ENCODE measurements around the gene HLTF. TPM values are rescaled to one million over a fixed set of nuclear protein-coding genes. Genes with fewer than 3 reads are reported as not detected.
A peak's percentile ranks its signal among the peaks of the same experiment; 100 is the strongest.

Gene HLTF
- total RNA-seq, 4 donors from 2014 or later: 18.3 to 28.2 (median 23.0) TPM

- Histone ChIP-seq H3K4me3 (no peak overlapping the region), H3K27ac (peak overlapping the region in 1 of 4 donors; percentile 38), H3K4me1 (peaks cover 3 to 49% (median 6%) of the 10 kb centered on the region in 3 donors), H3K9me3 (no peaks in the 10 kb centered on the region), H3K36me3 (peaks cover 0 to 80% of the 10 kb centered on the region in 2 donors), H3K27me3 (no peaks in the 10 kb centered on the region)
- 38 to 51% methylated on average over 3 to 4 of the region's 4 CpGs for WGBS, 2 donors (ENCODE audit: low coverage in 1 of 2)
- TF ChIP-seq POLR2AphosphoS5 (IDR thresholded peaks at IDR 0.05): peak; percentile 42
- no peak for TF ChIP-seq POLR2A (IDR thresholded peaks at IDR 0.05)
- ATAC-seq: no peak
These were observed 81.7 kb downstream of the HLTF start for GRCh38 chr3:149004622-149005021.

DNA sequence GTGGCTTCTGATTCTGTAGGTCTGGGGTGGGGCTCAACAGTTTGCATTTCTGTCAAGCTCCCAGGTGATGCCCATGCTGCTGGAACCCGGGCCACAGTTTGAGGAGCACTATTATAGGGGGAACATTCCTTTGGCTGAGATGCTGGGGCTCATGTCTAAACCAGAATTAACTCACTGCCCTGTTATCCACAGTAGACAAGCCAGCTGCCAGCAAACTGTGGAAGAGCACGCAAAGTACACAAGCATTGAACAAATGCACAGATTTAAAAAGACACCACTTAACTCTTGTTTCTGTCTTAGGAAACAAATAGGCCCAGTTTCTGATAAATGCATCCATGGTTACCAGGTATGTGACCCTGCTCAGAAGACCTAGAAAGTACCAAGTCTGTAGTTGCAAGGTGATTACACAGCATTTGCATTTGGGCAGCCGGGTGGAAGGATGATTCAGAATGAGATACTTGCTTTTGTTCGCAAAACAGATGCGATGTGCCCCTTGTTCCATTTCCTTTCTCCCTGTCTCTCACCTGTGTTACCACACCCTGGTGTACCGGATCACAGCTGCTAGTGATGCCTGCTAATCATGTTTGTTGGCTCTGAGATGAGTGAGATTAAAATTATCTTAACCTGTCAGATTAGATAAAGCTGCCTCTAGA lies 82.6 kb downstream of the HLTF start:
- Histone ChIP-seq H3K27ac (no peak overlapping the region), H3K4me1 (peaks cover 3 to 52% (median 11%) of the 10 kb centered on the region in 3 donors), H3K27me3 (no peaks in the 10 kb centered on the region), H3K36me3 (peaks cover 0 to 81% of the 10 kb centered on the region in 2 donors), H3K9me3 (no peaks in the 10 kb centered on the region), H3K4me3 (no peak overlapping the region)
- 89 to 90% methylated on average over 3 to 5 of the region's 6 CpGs for WGBS, 2 donors (ENCODE audit: low coverage in 1 of 2)
- no peak for ATAC-seq
- no peak for TF ChIP-seq CTCF (IDR thresholded peaks at IDR 0.05)
- no peak for TF ChIP-seq EP300 (IDR thresholded peaks at IDR 0.05)
- no peak for TF ChIP-seq POLR2A (IDR thresholded peaks at IDR 0.05)
- TF ChIP-seq POLR2AphosphoS5 (IDR thresholded peaks at IDR 0.05): no peak

- TF ChIP-seq CTCF (IDR thresholded peaks at IDR 0.05) (no peak), EP300 (IDR thresholded peaks at IDR 0.05) (no peak), POLR2AphosphoS5 (IDR thresholded peaks at IDR 0.05) (no peak), POLR2A (IDR thresholded peaks at IDR 0.05) (no peak)
- 69 to 75% methylated on average over 3 of the region's 3 CpGs for WGBS, 2 donors (ENCODE audit: low coverage in 1 of 2)
- Histone ChIP-seq H3K27ac (no peak overlapping the region), H3K4me1 (peaks cover 3 to 69% (median 15%) of the 10 kb centered on the region in 3 donors), H3K27me3 (no peaks in the 10 kb centered on the region), H3K4me3 (no peak overlapping the region), H3K9me3 (no peaks in the 10 kb centered on the region), H3K36me3 (peaks cover 0 to 81% of the 10 kb centered on the region in 2 donors)
- ATAC-seq: no peak
These were observed 84.6 kb downstream of the HLTF start for GRCh38 chr3:149001727-149002126.

DNA sequence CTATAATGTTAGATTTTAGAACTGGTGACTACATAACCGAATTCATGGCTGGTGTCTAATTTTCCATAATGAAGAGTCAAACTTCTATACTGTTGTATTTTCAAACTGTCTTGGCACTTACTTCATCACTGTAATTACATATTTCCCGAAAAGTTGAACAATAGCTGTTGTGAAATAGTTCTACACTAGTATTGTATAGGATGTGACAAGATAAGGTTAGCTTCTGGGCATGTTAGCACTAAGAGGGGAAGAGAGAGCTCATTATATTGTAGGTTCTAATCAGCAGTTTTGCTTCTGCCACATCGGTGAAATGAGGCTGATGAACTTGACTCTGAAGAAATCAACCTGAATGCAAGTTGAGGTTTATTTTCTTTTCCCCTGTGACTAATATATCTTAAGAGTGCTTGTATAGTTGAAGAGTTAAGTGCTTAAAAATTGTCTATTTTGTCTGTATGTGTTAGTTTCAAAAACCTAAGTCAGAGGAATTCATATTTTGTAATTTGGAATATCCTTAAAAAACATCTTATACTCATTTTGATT lies 86.1 kb downstream of the HLTF start:
- Histone ChIP-seq H3K4me3 (no peak overlapping the region), H3K36me3 (peaks cover 3 to 83% of the 10 kb centered on the region in 2 donors), H3K4me1 (peaks cover 3 to 68% (median 15%) of the 10 kb centered on the region in 3 donors), H3K9me3 (no peaks in the 10 kb centered on the region), H3K27ac (no peak overlapping the region), H3K27me3 (no peaks in the 10 kb centered on the region)
- 73 to 84% methylated on average over 3 of the region's 3 CpGs for WGBS, 2 donors (ENCODE audit: low coverage in 1 of 2)
- no peak for ATAC-seq
- TF ChIP-seq EP300 (IDR thresholded peaks at IDR 0.05) (no peak), CTCF (IDR thresholded peaks at IDR 0.05) (no peak), POLR2A (IDR thresholded peaks at IDR 0.05) (no peak), POLR2AphosphoS5 (IDR thresholded peaks at IDR 0.05) (no peak)

- Histone ChIP-seq H3K27me3 (no peaks in the 10 kb centered on the region), H3K36me3 (peaks cover 3 to 86% of the 10 kb centered on the region in 2 donors), H3K27ac (no peak overlapping the region), H3K4me3 (no peak overlapping the region), H3K9me3 (no peaks in the 10 kb centered on the region), H3K4me1 (peaks cover 1 to 63% (median 13%) of the 10 kb centered on the region in 3 donors)
- 76% methylated on average over 2 to 3 of the region's 3 CpGs for WGBS, 2 donors (ENCODE audit: low coverage in 1 of 2)
- no peak for ATAC-seq
- no peak for TF ChIP-seq EP300 (IDR thresholded peaks at IDR 0.05)
- no peak for TF ChIP-seq POLR2AphosphoS5 (IDR thresholded peaks at IDR 0.05)
- TF ChIP-seq POLR2A (IDR thresholded peaks at IDR 0.05): no peak
These were observed 86.5 kb downstream of the HLTF start for GRCh38 chr3:148999806-149000205.
